Jurkat, Clone E6-1 (cell line): ENCODE results near the gene CD9.
A peak's percentile ranks its signal among the peaks of the same experiment; 100 is the strongest.
"Not testable (repeated sequence)": the region's sequence is repeated elsewhere in the genome, so short reads cannot be mapped to it uniquely, and the experiment has no call there.

Source experiments
- DNase-seq: peaks from one replicate; pipeline ENCODE4 v3.0.0-alpha.2; 2011; ENCODE audit warnings: low read depth, low spot score
- H3K4me3 ChIP-seq: 2 replicates; pipeline ENCODE4 v1.5.1; 2011; ENCODE audit warnings: mild to moderate bottlenecking, low read length, control low read depth, moderate library complexity

Gene CD9

DNA sequence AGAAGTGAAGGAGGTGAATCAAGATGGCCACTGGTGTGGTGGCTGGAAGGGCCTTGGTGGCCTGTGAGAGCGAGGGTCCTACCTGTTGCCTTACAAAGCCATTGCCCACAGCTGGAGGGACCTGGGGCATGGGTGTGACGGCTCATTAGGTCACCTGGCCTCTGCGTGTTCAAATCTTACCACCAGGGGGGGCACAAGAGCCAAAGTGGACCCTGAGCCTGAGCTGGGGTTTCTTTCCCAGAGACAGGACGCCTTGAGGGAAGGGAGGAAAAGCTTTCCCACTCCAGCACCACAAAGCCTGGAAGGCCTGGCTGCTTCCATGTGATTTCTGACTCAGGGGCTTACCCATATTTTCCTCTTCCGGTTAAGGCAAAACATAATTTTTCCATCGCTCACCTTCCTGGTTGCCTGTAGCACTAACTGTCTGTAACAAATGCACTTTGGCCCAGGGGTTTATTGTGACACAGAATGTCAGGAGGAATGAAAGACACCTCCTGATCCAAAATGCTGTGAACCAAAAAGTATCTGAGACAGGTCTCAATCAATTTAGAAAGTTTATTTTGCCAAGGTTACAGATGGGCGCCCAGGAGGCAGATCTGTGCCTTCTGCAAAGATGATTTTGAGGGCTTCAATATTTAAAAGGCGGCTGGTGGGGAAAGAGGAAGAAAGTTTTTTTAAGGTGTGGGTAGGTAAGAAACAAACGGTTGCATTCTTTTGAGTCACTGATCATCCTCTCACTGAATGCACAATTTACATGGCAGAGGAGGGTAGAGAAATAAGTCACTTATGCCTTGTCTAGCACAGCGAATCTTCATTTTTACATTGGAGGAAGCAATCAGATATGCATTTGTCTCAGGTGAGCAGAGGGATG lies 4.3 kb upstream of the CD9 start:
- DNase-seq = peak; percentile 28
- H3K4me3 ChIP-seq = no peak overlapping the region

GRCh38 chr12:6198051-6198450 lies 2.1 kb upstream of the CD9 start:
- no peak overlapping the region for H3K4me3 ChIP-seq
- DNase-seq = no peak

DNA sequence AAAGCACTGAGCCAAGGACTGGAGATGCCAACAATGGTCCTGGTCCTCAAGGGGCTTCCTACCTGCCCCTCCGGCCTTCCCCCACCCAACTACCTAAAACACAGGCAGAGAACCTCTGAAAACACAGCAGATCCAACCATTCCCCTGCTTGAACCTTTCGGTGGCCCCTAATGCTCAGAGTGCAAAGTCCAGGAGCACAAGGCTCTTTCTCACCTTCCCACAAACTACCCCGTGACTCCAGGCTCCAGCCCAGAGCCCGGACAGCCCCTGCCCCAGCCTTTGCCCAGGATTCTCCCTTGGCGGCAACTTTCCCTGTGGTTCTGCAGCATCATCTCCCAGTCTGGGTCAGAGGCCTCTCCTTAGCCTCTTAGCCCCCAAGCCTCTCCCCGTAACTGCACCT lies 1.6 kb upstream of the CD9 start:
- DNase-seq = no peak
- no peak overlapping the region for H3K4me3 ChIP-seq

GRCh38 chr12:6198985-6199530 lies 1.1 kb upstream of the CD9 start:
- no peak for DNase-seq
- no peak overlapping the region for H3K4me3 ChIP-seq

DNA sequence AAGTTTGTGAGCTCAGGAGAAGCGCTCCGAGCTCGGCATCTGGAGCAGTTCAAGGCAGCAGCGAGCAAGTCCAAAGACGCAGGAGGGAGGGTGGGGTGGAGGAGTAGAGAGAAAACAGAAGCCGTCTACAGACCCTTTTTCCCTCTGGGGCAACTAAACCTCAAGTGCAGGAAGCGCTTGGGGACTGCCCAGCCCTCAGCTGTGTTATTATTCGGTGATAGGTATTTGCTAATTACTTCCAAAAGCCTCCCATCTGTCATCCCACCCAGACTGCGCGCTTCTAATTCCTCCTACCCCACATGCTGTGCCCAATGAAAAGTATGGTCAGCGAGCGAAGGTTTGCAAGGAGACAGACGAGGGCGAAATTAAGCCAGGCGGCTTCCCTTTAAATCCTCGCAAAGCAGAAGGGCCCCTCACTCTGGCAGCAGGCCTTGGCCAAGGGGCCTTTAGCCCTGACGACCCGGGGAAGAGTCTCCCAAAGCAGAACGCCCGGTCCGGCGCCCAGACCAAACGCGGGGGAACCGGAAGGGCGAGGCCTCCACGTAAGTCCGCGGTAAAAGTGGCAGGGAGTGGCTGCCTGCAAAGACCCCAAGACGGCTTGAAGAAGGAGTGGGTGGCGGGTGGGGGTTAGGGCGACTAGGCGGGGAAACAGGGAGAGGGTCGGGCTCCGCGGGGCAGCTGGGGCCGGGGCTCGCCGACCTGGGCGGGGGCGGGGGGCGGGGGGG lies 507 bp upstream of the CD9 start:
- H3K4me3 ChIP-seq = no peak overlapping the region
- DNase-seq = no peak

DNA sequence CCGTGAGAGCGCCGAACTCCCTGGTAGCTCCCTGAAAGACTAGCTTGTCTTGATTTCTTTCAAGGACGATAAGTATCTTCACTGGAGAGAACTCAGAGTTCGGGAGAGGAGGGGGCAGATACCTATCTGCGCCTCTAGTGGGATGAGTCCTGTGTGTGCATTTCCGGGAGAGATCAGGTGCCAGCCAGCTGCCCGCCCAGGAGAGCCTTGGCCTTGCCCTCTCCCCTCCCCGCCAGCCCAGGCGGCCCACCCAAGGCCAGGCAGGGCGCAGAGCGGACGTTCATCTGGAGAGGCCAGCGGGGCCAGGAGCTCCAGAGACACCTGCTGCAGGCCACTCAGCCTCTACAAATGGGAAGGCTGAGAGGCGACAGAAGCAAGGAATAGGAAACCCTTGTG lies 1.0 kb downstream of the CD9 start:
- no peak overlapping the region for H3K4me3 ChIP-seq
- DNase-seq = no peak

DNA sequence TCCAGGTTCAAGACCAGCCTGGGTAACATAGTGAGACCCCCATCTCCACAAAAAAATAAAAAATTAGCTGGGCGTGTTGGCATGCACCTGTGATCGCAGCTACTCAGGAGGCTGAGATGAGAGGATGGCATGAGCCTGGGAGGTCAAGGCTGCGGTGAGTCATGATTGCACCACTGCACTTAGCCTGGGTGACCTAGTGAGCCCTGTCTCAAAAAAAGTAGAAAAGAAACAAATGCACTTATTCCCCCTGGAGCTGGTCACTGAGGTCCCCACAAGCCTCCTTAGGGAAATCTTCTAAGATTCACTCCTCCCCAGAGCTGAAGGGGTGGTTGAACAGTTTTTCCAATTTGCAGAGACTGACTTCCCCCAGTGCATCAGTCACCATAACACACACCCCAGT lies 1.6 kb downstream of the CD9 start:
- DNase-seq = no peak
- no peak overlapping the region for H3K4me3 ChIP-seq

GRCh38 chr12:6202304-6202703 lies 2.1 kb downstream of the CD9 start:
- DNase-seq = no peak
- no peak overlapping the region for H3K4me3 ChIP-seq

DNA sequence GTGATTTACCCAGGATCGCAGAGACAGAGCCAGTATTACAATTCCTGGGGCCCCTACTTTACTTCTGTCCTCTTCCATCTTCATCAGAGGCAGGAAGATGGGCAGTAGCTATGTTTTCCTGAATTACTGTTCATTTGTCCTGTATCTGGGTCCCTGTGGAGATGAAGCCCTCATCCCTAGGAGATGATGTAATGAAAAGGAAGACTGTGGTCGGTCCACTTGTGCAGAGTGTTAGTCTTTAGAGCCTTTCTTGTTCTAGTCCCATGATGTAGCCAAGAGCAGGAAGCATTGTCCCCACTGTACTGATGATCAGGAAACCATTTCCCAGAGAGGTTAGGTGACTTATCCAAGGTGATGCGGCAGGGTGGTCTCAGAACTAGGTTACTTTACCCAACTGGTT lies 2.6 kb downstream of the CD9 start:
- DNase-seq = no peak
- no peak overlapping the region for H3K4me3 ChIP-seq

- no peak overlapping the region for H3K4me3 ChIP-seq
- DNase-seq = no peak
Measured at GRCh38 chr12:6203601-6204000, 3.4 kb downstream of the CD9 start.

DNA sequence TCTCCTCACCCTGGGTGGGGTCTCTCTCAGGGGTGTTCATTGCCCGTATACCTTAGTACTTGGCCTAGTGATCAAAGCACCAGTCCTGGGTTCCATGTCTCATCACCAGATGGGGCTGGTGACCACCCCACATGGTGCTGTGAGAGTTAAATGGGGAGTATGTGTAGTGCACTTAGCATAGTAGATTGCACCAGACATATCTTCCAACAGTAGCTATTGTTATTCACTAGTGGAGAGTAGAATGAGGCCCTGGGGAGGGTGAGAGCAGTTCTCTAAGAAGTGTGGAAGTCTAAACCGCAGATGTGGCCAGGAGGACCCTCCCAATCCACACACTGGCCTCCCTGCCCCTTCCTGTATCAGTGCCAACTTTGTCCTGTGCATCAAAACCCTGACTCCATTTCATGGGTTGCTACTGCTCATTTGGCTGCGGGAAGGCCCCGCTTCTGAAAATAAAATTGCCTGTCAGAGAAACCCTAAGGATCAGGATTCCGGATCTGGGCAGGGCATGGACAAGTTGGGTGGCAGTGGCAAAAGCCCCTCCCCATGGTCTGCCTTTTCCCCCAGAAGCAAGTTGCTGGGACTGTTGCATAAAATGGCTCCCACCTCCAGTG lies 4.4 kb downstream of the CD9 start:
- no peak overlapping the region for H3K4me3 ChIP-seq
- no peak for DNase-seq

GRCh38 chr12:6205144-6205539 lies 4.9 kb downstream of the CD9 start:
- no peak for DNase-seq
- no peak overlapping the region for H3K4me3 ChIP-seq

- DNase-seq = no peak
- H3K4me3 ChIP-seq = no peak overlapping the region
Measured at GRCh38 chr12:6205761-6206160, 5.6 kb downstream of the CD9 start.

DNA sequence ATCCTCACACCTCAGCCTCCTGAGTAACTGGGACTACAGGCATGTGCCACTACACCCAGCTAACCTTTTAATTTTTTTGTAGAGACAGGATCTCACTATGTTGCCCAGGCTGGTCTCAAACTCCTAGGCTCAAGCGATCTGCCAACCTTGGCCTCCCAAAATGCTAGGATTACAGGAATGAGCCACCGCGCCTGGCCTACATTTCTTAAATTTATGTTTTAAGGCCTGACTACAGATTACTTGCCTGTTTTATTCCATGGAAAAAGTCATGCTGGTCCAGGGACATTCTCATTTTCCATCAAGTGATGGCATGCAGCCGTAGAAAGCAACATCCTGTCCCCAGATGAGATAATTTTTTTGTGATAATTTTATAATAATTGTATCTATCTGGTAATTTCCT lies 6.1 kb downstream of the CD9 start:
- H3K4me3 ChIP-seq = no peak overlapping the region
- no peak for DNase-seq

- no peak for DNase-seq
- H3K4me3 ChIP-seq = no peak overlapping the region
Measured at GRCh38 chr12:6207259-6207925, 7.2 kb downstream of the CD9 start.

GRCh38 chr12:6208130-6208529 lies 7.9 kb downstream of the CD9 start:
- no peak overlapping the region for H3K4me3 ChIP-seq
- no peak for DNase-seq

DNA sequence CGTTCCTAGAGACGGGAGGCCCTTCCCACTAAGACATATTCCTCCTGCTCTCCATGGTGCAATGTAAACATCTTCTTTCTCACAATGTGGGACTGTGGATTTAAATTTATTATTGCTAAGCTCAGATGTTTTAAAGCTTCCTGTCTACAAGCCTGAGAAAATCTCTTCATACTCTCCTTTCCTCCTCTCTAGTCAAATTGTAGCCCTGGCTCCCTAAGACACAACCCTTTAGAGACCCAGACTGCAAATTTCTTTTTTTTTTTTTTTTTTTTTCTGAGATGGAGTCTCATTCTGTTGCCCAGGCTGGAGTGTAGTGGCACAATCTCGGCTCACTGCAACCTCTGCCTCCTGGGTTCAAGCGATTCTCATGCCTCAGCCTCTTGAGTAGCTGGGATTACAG lies 9.2 kb downstream of the CD9 start:
- not testable (repeated sequence) for H3K4me3 ChIP-seq, DNase-seq

GRCh38 chr12:6211421-6211869 lies 11.2 kb downstream of the CD9 start:
- DNase-seq = no peak
- H3K4me3 ChIP-seq = no peak overlapping the region

DNA sequence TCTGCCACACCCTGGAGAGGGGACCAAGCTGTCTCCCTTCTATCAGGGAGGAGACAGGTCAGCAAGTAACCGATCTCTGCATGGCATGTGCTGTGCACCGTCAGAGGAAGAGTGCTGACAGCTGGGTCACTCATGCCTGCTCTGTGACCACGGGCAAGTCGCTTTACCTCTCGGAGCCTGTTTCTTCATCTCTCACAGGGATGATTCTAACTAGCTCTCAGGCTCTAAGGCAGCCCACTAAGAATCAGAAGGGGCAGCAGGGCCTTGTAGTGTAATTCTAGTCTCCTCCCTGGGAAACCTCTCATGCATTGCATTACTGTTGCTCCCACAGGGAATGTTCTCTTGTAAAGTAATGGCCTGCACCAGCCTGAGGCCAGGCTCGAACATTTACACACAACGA lies 11.9 kb downstream of the CD9 start:
- no peak for DNase-seq
- no peak overlapping the region for H3K4me3 ChIP-seq
